Esophagus squamous epithelium (tissue), 4 donors: ENCODE measurements around the gene ERLIN1.

Source experiments
- CTCF ChIP-seq, 6 experiments: fragments of 450-650 bp in 4 of 6; fragments of 200-600 bp in 2 of 6; sonication (generic) in 2 of 6; IDR thresholded peaks; one replicate each; pipeline ENCODE4 v1.5.1; 2016 to 2019; ENCODE audit warnings: antibody characterized with exemption in 6 of 6, mild to moderate bottlenecking in 4 of 6, moderate library complexity in 4 of 6
- POLR2A ChIP-seq, 4 donors: fragments of 450-650 bp; IDR thresholded peaks; one replicate each; pipeline ENCODE4 v1.6.1; 2017; ENCODE audit warnings: antibody characterized with exemption in 4 of 4, mild to moderate bottlenecking in 4 of 4, moderate library complexity in 3 of 4

GRCh38 chr10:100141446-100142087, 44.3 kb downstream of the ERLIN1 start:
- TF ChIP-seq POLR2A (IDR thresholded peaks at IDR 0.05) (no peak), CTCF (IDR thresholded peaks at IDR 0.05) (no peak)
